Prostate gland (tissue), 2 donors: ENCODE results near the gene CRYZL1.
"Not testable (repeated sequence)": the region's sequence is repeated elsewhere in the genome, so short reads cannot be mapped to it uniquely, and the experiment has no call there.

ENCODE experiments used
- CTCF ChIP-seq, 4 experiments: fragments of 200-600 bp in 2 of 4; fragments of 450-650 bp in 2 of 4; sonication (generic) in 2 of 4; IDR thresholded peaks; 1 replicate in 3 of 4; 2 replicates in 1 of 4; pipeline ENCODE4 v1.5.1; 2016 to 2019; ENCODE audit warnings: antibody characterized with exemption in 4 of 4, mild to moderate bottlenecking in 2 of 4, moderate library complexity in 2 of 4
- POLR2A ChIP-seq: fragments of 450-650 bp; IDR thresholded peaks from one replicate; pipeline ENCODE4 v1.6.1; 2016; ENCODE audit warnings: antibody characterized with exemption, mild to moderate bottlenecking
- POLR2AphosphoS5 ChIP-seq: sonication (generic); formaldehyde crosslinking; IDR thresholded peaks from one replicate; pipeline ENCODE4 v1.6.1; 2017; ENCODE audit warnings: antibody characterized with exemption

DNA sequence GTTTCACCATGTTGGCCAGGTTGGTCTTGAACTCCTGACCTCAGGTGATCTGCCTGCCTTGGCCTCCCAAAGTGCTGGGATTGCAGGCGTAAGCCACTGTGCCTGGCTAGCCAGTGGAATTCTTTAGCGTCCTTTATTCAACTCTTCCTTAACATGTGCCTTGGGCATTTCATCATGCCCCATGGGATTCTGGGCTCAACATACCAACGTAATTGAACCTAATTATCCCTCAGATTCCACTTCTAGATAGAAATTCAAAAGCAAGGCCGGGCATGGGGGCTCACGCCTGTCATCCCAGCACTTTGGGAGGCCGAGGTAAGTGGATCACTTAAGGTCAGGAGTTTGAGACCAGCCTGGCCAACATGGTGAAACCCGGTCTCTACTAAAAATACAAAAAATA, 15.4 kb downstream of the CRYZL1 start:
- not testable (repeated sequence) for TF ChIP-seq CTCF (IDR thresholded peaks at IDR 0.05); POLR2A; POLR2AphosphoS5
